ENCODE measurements around the gene EPB41.

GRCh38 chr1:29011775-29012174 is 97.4 kb downstream of the EPB41 start:
- no peak for TF ChIP-seq CTCF (IDR thresholded peaks at IDR 0.05; ENCODE audit: poor library complexity)
- TF ChIP-seq EZH2phosphoT487 (IDR thresholded peaks at IDR 0.05; ENCODE audit: low read depth, severe bottlenecking, unreplicated experiment): no peak

Measured in hepatocyte (in vitro differentiated cells).